Erythroblast (primary cell): Measurements from ENCODE around the gene NUDT14.

Source experiments
- GATA1 ChIP-seq: IDR thresholded peaks from 2 replicates; pipeline ENCODE4 v1.6.1; 2011; ENCODE audit warnings: low read depth, mild to moderate bottlenecking, control low read depth, low read length, moderate library complexity
- POLR2A ChIP-seq: IDR thresholded peaks from 2 replicates; pipeline ENCODE4 v1.6.1; 2011; ENCODE audit warnings: mild to moderate bottlenecking, low read length

DNA sequence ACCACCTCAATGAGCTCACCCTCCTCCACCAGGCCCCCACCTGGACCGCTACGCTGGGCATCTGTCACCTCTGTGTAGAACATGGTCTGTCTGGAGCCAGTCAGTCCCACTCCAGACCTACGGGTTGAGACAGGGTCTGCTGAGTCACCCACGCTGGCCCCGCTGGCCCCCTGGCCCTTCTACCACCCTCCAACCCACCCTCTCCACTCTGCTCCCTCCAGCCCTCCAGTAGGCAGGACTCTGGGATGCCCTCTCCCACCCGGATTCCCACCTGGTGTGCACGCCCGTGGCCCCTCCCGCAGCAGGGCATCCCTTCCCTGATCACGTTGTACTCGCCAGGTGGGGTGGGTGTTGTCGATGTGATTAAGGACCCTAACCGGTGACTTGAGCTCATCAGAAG, 8.0 kb downstream of the NUDT14 start:
- TF ChIP-seq POLR2A, result no peak
- TF ChIP-seq GATA1, result no peak
